Small intestine (tissue), 7 donors: Measurements from ENCODE around the gene LRRFIP2. TPM values are rescaled to one million over a fixed set of nuclear protein-coding genes. Genes with fewer than 3 reads are reported as not detected.

ENCODE experiments used
- DNase-seq, 2 donors: peaks; one replicate each; pipeline versions ENCODE4 v3.0.0 to v3.0.0-alpha.2; 2013
- FAIRE-seq: peaks from 2 replicates; lab custom pipeline; 2012; peaks lifted over from hg19 to GRCh38; lab: Jason Lieb, UNC
- H3K27ac ChIP-seq, 3 donors: one replicate each; pipeline ENCODE4 v1.5.1; 2013; ENCODE audit warnings: low read length in 2 of 3, mild to moderate bottlenecking in 2 of 3, control low read depth in 1 of 3, inconsistent platforms in 1 of 3, low read depth in 1 of 3, moderate library complexity in 1 of 3
- H3K27me3 ChIP-seq, 3 donors: one replicate each; pipeline ENCODE4 v1.6.1; 2013; ENCODE audit warnings: low read length in 3 of 3, inconsistent platforms in 1 of 3; ENCODE audit not compliant: control insufficient read depth in 3 of 3, insufficient read depth in 3 of 3
- H3K36me3 ChIP-seq, 3 donors: one replicate each; pipeline ENCODE4 v1.6.1; 2013; ENCODE audit warnings: low read length in 3 of 3, inconsistent platforms in 1 of 3, low read depth in 1 of 3, mild to moderate bottlenecking in 1 of 3, moderate library complexity in 1 of 3; ENCODE audit not compliant: control insufficient read depth in 3 of 3, insufficient read depth in 2 of 3
- H3K4me1 ChIP-seq, 3 donors: one replicate each; pipeline ENCODE4 v1.6.1; 2013; ENCODE audit warnings: low read length in 2 of 3, inconsistent platforms in 1 of 3, low read depth in 1 of 3, mild to moderate bottlenecking in 1 of 3, moderate library complexity in 1 of 3; ENCODE audit not compliant: control insufficient read depth in 3 of 3, insufficient read depth in 2 of 3
- H3K4me3 ChIP-seq, 3 donors: one replicate each; pipeline ENCODE4 v1.5.1; 2013; ENCODE audit warnings: low read length in 3 of 3, control low read depth in 1 of 3, inconsistent platforms in 1 of 3, low read depth in 1 of 3, mild to moderate bottlenecking in 1 of 3, moderate library complexity in 1 of 3
- H3K9me3 ChIP-seq, 2 donors: one replicate each; pipeline ENCODE4 v1.6.1; 2013; ENCODE audit warnings: low read depth in 1 of 2, low read length in 1 of 2; ENCODE audit not compliant: control insufficient read depth in 2 of 2, insufficient read depth in 1 of 2
- WGBS, 3 donors: extraction: QIAGEN DNeasy Blood & Tissue Kit; methylation state at CpG; one replicate each; pipeline ENCODE4 v1.1.7; 2013; 5-methylcytosine and 5-hydroxymethylcytosine counted together
- polyA plus RNA-seq, 4 donors: library from polyadenylated mRNA; stranded (reverse) in 3 of 4; unstranded in 1 of 4; fragments of 200-250 nt in 3 of 4; fragments of 120-200 nt in 1 of 4; gene quantifications; one replicate each; pipeline versions ENCODE4 v1.2.1 to v1.2.3, GENCODE V29; 2013
- donor health status: healthy with polysubstance abuse.
- donor health status: control.
- donor health status: control.
- donor health status: Bipolar disorder and iron deficiency.
- donor health status: healthy.

Gene LRRFIP2
- polyA plus RNA-seq, 4 donors, result 36.3 to 87.2 (median 46.4) TPM

DNA sequence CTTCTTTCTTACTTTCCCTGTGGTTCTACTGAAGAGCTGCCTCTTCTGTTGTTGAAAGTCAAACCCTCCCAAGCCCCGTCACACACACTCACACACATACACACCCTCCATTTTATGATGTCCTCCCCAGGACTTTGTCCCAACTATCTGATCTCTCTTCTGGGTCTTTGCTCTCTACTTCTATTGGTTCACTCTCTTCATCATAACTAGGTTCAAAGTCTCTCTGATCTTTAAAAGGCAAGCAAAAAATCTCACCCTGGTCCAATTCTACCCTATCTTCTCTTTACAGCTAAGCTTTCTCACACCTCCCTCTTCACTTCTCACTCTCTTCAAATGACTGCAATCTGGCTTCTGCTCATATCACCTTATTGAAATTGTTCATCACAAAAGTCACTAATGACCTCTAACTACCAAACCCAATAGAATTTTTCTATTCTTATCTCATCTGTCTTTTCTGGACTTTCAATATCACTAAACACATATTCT, 34.8 kb downstream of the LRRFIP2 start:
- 11 to 65% (median 42%) methylated on average over 1 of the region's 1 CpG for WGBS, 3 donors
- Histone ChIP-seq H3K36me3 (peaks cover 0 to 18% (median 4%) of the 10 kb centered on the region in 3 donors), H3K4me1 (peaks cover 0 to 17% (median 0%) of the 10 kb centered on the region in 3 donors), H3K9me3 (no peaks in the 10 kb centered on the region), H3K27ac (peak overlapping the region; percentile 68 to 82 (median 70)), H3K27me3 (no peaks in the 10 kb centered on the region), H3K4me3 (no peak overlapping the region)
- FAIRE-seq (no peak), DNase-seq (peak; percentile 95 to 98)

DNA sequence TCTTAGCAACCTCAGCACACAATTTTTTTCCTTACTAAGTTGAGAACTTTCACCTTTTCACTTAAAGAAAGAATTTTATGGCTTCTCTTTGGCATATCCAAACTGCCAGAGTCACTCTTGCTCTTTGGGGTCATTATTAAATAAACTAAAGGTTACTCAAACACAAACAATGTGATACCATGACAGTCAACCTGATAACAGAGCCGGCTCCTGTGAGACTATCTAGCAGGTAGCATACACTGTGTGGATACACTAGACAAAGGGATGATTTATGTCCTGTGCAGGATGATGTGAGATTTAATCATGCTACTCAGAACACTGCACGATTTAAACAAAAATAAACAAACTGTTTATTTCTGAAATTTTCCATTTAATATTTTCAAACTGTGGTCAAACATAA, 35.6 kb downstream of the LRRFIP2 start:
- Histone ChIP-seq H3K27me3 (no peaks in the 10 kb centered on the region), H3K4me3 (no peak overlapping the region), H3K4me1 (peaks cover 0 to 17% (median 1%) of the 10 kb centered on the region in 3 donors), H3K36me3 (peaks cover 0 to 20% (median 4%) of the 10 kb centered on the region in 3 donors), H3K9me3 (no peaks in the 10 kb centered on the region), H3K27ac (peak overlapping the region; percentile 48 to 82 (median 68))
- peak; percentile 62 to 63 for DNase-seq
- FAIRE-seq, result no peak
- 13 to 35% (median 15%) methylated on average over 2 of the region's 2 CpGs for WGBS, 3 donors

DNA sequence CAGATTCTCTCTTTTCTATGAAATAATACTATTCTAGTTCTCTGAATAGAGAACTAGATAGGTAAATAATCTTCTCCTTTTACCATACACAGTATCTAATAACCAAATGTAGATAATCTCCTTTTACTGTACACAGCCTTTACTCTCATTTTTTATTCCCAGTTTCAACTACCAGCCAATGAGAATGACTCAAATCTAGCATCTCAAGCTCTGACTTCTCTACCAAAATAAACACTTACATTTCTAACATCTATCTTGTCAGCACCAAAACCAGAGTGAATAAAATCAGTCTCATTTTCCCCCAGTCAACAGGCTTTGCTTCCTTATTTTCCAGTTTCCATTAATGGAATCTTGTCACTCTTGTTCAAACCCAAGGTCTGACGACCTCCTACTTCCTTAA, 36.9 kb downstream of the LRRFIP2 start:
- H3K4me1 ChIP-seq, result peaks cover 0 to 22% (median 3%) of the 10 kb centered on the region in 3 donors
- H3K36me3 ChIP-seq, result peaks cover 0 to 12% (median 2%) of the 10 kb centered on the region in 3 donors
- H3K27me3 ChIP-seq, result no peaks in the 10 kb centered on the region
- no peak for DNase-seq
- H3K4me3 ChIP-seq, result no peak overlapping the region
- no peak for FAIRE-seq
- no peak overlapping the region for H3K27ac ChIP-seq
- 21 to 33% (median 24%) methylated on average over 1 of the region's 1 CpG for WGBS, 3 donors
- H3K9me3 ChIP-seq, result no peaks in the 10 kb centered on the region

DNA sequence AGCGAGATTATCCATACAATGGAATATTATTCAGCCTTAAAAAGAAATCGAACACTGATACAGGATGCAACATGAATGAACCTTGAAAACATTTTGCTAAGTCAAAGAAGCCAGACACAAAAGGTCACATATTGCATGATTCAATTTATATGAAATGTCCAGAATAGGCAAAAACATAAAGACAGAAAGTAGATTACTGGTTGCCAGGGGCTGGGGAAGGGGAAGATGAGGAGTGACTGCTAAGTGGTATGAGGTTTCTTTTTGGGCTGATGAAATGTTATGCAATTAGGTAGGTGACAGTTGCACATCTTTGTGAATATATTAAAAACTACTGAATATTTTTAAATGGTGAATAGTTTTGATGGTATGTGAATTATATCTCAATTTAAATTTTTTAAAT, 38.3 kb downstream of the LRRFIP2 start:
- WGBS, 3 donors, result 95 to 99% (median 97%) methylated on average over 2 of the region's 2 CpGs
- Histone ChIP-seq H3K36me3 (peaks cover 0 to 5% (median 0%) of the 10 kb centered on the region in 3 donors), H3K27me3 (no peaks in the 10 kb centered on the region), H3K9me3 (no peaks in the 10 kb centered on the region), H3K27ac (no peak overlapping the region), H3K4me1 (peaks cover under 1 to 32% (median 3%) of the 10 kb centered on the region in 3 donors), H3K4me3 (no peak overlapping the region)
- DNase-seq (no peak), FAIRE-seq (no peak)

DNA sequence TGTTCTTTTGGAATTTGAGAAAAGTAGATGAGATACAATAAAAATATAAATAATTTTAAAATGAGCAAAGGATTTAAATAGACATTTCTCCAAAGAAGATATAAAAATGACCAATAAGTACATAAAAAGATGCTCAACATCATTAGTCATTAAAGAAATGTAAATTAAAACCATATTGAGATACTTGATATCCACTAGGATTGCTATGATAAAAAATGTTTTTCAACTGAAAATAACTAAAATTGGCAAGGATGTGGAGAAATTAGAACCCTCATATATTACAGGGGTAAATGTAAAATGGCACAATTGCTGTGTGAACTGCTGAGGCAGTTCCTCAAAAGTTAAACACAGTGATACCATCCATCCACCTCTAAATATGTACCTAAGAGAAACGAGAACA, 38.8 kb downstream of the LRRFIP2 start:
- Histone ChIP-seq H3K9me3 (no peaks in the 10 kb centered on the region), H3K36me3 (peaks cover 0 to 5% (median 0%) of the 10 kb centered on the region in 3 donors), H3K27me3 (no peaks in the 10 kb centered on the region), H3K27ac (no peak overlapping the region), H3K4me1 (peaks cover 4 to 37% (median 5%) of the 10 kb centered on the region in 3 donors), H3K4me3 (no peak overlapping the region)
- DNase-seq (no peak), FAIRE-seq (no peak)
- WGBS, 3 donors, result 90 to 97% (median 96%) methylated on average over 1 of the region's 1 CpG

DNA sequence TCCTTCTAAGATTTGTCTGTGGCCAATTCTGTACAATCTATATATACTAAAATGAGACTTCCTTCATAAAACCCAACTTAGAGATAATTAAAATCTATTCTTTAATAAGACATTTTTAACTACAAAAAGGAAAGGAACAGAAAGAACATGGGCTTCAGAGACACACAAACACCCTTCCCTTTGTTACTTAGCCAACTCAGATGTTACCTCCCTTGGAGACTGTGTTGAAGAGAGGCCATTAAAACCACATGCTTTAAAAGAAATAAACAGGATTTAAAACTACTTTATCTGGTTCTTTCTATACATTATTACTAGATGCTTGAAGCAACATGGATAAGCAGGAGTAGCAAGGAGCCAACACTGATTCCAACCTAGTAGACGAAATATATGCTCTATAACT, 42.0 kb downstream of the LRRFIP2 start:
- H3K27ac ChIP-seq, result peak overlapping the region in 2 of 3 donors; percentile 76 to 77
- FAIRE-seq, result no peak
- no peaks in the 10 kb centered on the region for H3K27me3 ChIP-seq
- no peak for DNase-seq
- H3K9me3 ChIP-seq, result no peaks in the 10 kb centered on the region
- 81 to 89% (median 85%) methylated on average over 1 of the region's 1 CpG for WGBS, 3 donors
- peaks cover 0 to 5% (median 0%) of the 10 kb centered on the region in 3 donors for H3K36me3 ChIP-seq
- H3K4me1 ChIP-seq, result peaks cover 5 to 35% (median 10%) of the 10 kb centered on the region in 3 donors
- no peak overlapping the region for H3K4me3 ChIP-seq

DNA sequence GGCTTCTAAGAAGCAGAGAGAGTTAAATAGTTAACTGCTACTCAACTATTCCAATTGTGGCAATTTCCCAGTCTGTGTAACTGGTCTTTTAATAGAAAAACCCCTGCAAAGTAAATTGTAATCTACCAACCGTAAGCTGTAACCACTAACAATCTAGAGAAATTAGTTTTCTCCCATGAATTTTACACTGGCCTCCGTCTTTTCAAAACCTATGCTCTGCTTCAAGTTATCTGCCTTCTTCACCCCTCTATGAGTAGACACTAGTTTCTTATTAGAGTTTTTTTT, 42.6 kb downstream of the LRRFIP2 start:
- 12 to 39% (median 26%) methylated on average over 2 of the region's 2 CpGs for WGBS, 3 donors
- Histone ChIP-seq H3K9me3 (no peaks in the 10 kb centered on the region), H3K27ac (peak overlapping the region; percentile 77 to 89 (median 83)), H3K4me1 (peaks cover 5 to 37% (median 10%) of the 10 kb centered on the region in 3 donors), H3K27me3 (no peaks in the 10 kb centered on the region), H3K36me3 (peaks cover 0 to 5% (median 0%) of the 10 kb centered on the region in 3 donors), H3K4me3 (no peak overlapping the region)
- DNase-seq, result no peak
- FAIRE-seq, result no peak

DNA sequence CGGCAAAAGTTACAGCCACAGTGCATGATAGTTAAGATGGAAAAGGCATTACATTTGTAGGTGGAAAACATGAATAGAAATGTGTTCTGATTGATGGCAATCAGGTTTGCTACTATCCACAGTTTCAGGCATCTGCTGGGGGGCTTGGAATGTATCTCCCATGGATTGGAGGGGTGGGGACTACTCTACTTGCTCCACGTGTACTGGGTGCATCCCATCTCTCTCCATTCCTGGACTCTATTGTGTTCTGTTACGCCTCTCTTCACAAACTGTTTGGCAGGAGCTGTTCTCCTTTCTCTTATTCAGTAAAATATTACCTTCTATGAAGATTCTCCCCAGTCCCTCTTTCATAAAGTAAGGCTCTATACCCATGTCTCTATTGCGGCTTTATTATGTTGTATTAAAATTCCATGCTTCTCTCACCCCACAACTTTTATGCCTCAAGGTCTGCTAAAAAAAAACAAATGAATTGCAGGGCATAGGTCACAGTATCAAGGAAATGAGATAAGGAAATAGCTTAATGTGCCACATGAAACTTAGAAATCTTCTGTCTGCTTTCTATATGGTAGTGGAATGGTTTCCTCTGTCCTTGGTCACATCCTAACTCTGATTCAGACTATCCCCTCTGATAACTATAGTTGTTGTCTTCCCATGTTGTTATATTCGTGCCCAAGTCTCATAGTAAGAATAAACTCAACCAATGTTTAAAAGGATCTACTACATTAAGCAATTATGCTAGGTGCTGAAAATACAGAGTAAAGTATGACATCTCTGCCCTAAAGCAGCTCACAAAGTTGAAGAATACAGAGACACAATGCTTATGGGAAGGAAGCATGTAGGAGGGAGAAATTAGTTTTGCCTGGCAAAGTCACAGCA, 43.2 kb downstream of the LRRFIP2 start:
- Histone ChIP-seq H3K36me3 (peaks cover 0 to 5% (median 0%) of the 10 kb centered on the region in 3 donors), H3K9me3 (no peaks in the 10 kb centered on the region), H3K4me3 (no peak overlapping the region), H3K4me1 (peaks cover 5 to 40% (median 10%) of the 10 kb centered on the region in 3 donors), H3K27ac (peak overlapping the region; percentile 77 to 89 (median 83)), H3K27me3 (no peaks in the 10 kb centered on the region)
- FAIRE-seq (peak; percentile 41), DNase-seq (peak; percentile 79 to 87)
- WGBS, 3 donors, result 28 to 53% (median 45%) methylated on average over 5 of the region's 5 CpGs
